Right renal cortex interstitium (tissue), 3 donors: ENCODE data around the gene TEX101. TPM values are rescaled to one million over a fixed set of nuclear protein-coding genes. Genes with fewer than 3 reads are reported as not detected.

Experiments
- DNase-seq, 3 donors: peaks; one replicate each; pipeline ENCODE4 v3.0.0-alpha.2; 2013; ENCODE audit warnings: low read depth in 3 of 3, low spot score in 2 of 3
- polyA plus RNA-seq, 3 donors: library from polyadenylated mRNA; unstranded; fragments of 120-200 nt; gene quantifications; one replicate each; pipeline ENCODE4 v1.2.1, GENCODE V29; 2013; ENCODE audit not compliant: insufficient read length in 3 of 3

Gene TEX101
- polyA plus RNA-seq, 3 donors, result not detected

DNA sequence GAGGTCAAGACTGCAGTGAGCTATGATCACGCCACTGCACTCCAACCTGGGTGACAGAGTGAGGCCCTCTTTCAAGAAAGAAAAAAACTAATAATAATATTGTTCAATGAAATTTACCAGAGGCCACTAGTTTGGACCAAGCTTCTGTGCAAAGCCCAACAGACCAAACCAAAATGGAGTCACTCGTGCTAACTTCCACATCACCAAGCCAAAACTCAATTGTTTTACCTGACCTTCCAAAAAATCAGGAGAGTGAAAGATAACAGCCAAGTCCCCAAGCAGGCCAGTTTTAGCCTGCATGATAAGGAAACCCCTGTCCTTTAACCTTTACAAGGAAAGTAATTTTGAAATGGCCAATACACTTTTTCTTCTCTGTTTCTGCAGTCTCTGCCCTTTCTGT, 30.7 kb downstream of the TEX101 start:
- DNase-seq, result no peak

DNA sequence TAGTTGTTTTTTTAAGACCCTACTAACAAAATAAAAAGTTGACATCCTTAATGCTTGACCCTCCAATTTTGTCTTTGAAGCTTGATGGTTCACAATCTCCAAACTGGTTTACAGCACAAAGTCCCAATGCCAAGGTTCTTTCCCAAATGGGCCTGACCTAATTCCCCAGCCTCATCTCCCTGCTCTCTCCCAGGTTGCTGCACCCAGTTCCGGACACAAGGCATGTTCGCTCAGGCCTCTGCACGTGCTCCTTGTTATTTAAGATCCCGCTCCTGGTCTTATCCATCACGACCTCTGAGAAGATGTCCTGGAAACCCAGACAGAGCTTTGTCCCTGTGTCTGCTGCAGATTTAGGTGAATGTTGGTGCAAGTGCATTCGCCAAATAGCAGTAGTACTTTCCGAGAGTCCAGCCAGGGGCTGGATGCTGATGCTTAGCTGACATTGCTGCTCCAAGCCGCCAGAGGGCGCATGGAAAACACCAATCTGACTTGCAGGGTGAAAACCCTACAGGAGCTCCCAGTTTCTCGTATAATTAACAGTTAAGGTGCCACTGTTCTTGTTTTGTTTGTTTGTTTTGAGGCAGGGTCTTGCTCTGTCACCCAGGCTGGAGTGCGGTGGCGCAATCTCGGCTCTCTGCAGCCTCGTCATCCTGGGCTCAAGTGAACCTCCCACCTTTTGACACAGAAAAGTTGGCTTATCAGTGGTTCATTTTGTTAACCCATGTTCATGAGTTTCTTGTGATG, 32.2 kb downstream of the TEX101 start:
- DNase-seq, result peak in 1 of 3 donors; percentile 54

DNA sequence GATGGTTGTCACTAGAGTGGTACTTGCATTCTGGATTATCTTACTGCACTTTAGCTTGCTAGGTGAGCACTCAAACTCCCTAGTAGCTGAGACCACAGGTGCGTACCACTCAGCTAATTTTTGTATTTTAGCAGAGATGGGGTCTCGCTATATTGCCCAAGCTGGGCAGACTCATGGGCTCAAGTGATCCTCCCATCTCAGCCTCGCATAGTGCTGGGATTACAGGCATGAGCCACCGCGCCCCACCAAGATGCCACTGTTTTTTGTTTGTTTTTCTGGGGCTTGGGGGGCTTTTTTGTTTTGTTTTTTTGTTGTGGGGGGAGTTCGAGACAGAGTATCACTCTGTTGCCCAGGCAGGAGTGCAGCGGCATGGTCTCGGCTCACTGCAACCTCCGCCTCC, 33.0 kb downstream of the TEX101 start:
- no peak for DNase-seq

DNA sequence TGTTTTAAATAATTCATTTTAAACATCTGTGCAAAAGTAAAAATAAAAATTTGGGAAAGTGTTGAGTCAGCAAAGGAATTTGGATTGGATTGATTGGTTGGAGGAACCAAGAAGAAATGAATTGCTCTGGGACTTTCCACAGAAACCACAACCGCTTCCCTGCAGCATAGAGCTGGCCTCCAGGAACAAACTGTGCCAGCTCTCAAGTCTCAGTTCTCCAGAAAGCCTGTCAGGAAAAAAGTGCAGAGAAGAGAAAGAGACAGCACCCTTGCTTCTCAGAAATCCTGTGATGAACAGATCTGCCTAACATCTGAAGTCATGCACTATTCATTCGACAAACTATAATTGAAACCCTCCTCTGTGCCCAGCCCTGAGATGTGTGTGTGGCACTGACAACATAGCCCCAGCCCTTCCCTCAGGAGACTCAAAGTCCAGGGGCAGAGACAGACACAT, 35.9 kb downstream of the TEX101 start:
- DNase-seq, result no peak

DNA sequence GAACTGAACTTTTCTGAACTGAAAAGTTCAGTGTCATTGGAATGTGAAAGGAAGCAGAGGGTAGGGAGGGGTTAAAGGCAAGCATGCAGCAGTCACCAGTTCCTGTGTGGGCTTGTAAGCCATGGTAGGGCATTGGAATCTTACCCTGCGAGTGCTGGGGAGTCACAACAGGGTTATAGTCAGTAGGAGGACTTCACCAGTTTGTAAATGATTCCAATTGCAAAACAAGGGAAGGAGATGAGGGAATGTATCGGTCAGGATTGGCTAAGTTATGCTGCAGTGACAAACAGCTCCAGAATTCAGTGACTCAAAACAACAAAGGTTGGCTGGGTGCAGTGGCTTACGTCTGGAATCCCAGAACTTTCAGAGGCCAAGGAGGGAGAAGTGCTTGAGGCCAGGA, 37.9 kb downstream of the TEX101 start:
- no peak for DNase-seq

DNA sequence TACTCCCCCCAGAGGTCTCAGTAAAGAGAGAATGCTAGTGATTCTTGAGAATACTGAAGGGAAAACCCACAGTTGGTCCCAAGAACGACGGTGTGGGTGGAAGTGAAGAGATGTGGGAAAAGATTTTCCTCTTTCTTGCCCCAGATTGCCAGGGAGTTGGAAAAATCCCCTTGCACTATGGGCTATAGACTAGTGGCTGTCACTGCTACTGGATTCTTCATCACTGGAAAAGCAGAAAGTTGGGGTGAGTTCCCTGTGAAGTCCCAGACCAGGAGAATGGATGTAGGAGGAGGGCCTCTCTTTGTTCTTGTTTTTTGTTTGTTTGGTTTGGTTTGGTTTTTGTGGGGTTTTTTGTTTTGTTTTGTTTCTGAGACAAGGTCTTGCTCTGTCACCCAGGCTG, 39.3 kb downstream of the TEX101 start:
- DNase-seq, result no peak

DNA sequence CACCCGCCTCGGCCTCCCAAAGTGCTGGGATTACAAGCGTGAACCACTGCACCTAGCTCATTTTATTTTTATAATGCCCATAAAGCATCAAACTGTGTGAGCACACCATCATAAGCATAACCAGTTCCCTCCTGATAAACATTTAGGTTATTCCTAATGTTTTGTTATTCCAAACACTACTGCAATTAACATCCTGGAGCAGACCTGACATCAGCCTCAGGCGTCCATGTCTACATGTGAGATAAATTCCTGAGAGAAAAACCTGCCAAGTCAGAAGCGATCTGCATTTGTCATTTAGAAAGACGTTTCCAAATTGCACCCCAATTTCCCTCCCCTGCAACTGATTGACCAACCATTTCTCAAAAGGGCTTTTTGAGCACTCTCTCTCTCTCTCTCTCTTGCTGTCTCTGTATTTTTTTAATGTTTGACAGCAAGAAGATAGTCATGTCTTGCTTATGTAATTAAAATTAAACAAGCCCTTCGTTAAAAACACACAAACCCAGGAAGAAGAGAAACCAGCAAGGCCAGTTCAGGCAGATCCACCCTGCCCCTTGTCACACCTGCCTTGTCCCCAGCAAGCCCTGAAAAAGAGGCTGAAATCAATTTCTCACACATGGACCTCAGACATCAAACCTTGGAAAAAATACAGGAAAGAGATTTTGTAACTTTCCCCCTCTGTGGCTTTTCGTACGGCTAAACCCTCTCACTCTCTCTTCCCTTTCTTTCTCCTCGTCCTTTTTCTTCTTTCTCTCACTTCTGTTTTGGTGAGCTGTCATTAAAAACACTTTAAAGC, 40.8 kb downstream of the TEX101 start:
- DNase-seq, result no peak

DNA sequence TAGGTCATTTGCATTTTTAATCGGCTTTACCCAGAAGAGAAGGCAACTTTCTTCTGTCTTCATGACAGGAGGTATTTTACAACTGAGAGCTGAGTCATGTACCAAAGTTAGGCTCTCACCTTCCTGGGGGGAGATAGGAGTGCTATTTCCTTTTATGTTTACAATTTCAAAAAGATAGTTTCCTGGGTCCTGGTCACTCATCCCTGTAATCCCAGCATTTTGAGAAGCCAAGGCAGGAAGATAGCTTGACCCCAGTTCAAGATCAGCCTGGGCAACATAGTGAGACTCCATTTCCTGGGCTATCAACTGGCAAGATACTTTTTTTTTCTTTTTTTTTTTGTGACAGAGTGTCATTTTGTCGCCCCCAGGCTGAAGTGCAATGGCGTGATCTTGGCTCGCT, 43.1 kb downstream of the TEX101 start:
- DNase-seq, result no peak

DNA sequence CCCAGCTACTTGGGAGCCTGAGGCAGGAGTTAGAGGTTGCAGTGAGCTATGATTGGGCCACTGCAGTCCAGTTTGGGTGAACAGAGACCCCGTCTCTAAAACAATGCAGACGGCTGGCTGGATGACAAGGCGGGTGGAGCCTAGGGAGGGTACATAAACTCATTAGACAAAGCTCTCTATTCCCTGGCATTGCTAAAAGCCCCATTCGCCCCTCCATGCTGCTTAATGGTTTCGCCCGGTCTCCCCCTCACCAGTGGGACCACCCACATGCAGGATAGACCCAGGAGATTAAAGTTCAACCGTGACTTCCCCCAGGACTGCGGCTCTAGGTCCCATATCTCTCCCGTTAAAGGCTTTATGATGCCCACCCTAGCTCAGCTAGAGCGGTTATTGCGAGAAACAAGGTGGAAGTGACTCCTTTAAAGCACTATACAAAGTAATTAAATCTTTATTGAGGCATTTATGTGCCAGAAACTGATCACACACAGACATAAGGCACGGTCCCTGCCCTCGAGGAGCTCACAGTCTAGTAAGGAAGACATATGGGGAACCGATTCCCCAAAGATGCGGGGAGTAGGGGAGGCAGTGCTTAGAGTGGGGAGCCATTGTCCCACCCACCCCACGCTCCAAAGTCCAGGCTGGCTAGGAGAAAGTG, 45.8 kb downstream of the TEX101 start:
- DNase-seq, result no peak

DNA sequence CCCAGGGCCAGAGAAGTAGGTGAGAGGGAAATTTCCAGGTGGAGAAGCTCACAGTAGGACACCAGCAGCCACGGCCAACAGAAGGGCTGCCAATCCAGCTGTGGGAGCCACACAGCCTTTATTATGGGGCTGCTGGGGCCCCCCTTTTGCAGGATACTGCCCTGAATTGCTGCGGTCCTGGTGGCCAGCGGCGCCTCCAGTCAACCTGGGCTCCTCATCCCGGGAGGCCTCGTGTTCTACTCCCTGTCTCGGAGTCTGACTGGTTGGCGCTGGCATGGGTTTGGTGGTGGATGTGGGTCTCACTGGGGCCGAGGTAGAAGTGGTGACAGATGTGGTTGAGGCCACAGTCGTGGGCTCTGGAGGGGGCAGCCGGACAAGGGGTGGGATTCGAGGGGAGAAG, 46.6 kb downstream of the TEX101 start:
- no peak for DNase-seq

DNA sequence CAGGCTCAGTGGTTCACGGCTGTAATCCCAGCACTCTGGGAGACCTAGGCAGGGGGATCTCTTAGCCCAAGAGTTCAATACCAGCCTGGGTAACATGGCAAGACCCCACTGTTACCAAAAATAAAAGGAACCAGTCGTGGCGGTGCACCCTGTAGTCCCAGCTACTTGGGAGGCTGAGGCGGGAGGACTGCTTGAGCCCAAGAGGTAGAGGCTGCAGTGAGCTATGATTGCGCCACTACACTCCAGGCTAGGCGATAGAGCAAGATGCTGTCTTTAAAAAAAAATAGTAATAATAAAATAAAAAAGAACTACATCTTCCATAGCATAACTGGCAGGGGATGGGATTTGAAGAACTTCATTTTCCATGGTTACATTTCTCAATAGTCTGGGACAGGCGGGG, 47.7 kb downstream of the TEX101 start:
- DNase-seq, result no peak

DNA sequence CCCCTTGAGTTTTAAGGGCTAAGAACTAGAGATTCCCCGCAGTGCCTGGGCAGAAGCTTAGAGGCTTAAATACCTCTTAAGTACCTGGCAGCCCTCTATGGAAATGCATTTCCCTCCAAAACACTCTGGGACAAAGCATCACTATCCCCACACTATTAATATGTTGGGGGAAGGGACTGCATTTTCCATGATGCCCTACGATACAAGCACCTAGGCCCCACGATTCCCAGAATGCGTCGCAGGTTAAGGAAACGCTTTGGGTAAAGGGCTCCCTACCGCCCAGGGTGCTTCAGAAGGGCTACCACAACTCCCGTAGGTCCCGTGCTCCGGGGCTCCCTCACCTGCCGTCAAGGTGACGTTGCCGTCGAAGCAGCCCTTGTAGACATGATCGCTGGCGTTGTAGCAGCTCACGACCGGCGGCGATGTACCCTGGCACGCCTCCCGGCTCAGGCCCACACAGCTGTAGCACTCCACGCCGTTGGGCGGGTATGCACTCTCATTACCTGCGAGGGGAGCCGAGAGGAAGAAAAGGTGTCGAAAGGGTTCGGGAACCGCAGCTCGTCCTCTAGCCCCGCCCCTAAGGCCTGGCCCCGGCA, 48.2 kb downstream of the TEX101 start:
- DNase-seq, result no peak

DNA sequence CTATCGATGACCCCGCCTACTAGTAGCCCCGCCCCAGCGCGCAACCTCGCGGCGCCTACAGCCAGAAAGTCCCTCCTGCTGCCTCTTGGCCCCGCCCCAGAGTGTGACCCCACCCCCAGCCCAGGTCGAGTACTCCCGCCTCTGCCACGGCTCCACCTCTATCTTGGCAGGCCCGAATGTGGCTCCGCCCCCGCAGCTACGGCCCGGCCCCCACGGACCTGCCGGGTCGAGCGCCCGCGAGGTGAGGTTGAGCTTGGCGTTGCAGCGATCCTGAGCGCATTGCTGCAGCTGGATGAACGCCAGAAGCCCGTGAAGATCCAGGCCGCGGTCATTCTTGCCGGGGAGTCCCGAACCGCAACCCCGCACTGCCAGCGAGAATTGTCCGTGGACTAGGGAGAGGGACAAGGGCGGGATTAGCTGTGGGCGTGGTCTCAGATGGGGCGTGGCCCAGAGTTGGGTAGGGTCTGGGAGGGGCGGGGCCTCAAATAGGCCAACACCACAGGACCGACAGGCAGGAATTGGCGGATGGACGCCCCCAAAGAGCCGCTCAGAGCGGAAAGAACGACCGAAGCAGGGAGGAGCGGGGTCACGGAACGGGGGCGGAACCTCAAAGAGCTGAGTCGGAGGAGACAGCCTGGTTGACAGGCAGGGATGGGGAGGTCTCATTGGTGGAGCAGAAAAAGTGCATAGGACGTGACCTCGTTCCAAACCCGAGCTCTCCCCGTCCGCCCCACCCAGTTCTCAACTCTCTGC, 48.9 kb downstream of the TEX101 start:
- peak; percentile 81 to 93 (median 87) for DNase-seq

DNA sequence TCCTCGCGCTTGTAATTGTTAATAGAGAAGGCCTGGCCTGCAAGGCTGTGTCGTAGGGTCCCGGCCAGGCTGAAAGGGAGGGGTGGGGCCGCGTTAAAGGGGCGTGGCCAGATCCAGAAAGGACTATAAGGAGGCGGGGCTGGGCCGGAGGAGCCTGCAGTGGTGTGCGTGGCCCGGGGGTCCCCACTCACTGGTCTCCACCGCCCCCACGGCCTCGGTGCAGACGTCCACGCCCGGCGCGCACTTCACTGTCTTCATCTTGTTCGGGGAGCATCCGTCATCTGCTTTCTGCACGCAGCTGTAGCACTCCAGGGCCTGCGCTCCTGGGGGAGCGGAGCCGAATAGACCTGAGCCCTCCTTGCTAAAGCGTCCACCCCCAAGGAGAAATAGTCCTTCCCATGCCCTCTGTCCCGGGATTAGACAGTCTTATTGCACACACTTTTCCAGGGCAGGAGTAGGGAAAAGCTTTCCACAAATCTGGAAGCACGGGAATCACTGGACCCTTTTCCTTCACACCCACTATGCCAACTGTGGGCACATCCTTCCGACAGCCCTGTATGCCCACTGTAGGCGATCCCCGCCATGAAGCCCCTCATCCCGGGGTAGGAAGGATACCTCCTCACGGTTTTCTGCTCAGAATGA, 49.6 kb downstream of the TEX101 start:
- no peak for DNase-seq

DNA sequence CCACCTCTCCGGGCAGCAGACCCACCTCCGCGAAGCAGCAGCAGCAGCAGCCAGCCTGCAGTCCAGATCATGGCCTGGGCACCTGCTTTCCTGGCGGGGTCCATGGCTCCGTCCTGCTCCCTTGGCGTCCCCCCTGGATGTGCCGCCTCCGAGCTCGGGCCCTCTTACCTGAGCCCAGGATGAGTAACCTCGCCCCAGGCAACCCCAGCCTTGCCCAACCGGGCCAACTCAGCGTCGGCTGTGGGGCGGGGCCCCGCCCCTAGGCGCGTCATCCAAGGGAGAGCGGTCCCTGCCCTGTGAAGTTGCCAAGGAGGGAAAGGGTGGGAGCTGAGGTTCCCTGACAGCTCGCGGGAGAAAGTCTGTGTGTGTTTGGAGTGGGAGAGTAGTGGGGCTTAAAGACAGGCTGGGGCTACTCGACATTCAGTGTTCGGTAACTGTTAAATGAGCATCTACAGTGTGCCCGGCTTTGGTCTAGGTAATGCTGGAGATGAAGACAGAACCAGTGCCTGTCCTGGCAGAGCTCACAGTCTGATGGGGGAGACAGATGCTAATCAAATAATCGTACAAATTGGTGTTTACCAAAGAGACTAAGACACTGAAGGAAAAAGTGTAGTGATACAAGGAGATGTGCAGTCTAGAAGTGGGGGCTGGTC, 50.9 kb downstream of the TEX101 start, which contains the start of gene LYPD3:
Gene LYPD3 (minus strand): TSS at position 141 of the 653 bp plus-strand sequence. CDS start 37 bp downstream, at position 104.
- no peak for DNase-seq

DNA sequence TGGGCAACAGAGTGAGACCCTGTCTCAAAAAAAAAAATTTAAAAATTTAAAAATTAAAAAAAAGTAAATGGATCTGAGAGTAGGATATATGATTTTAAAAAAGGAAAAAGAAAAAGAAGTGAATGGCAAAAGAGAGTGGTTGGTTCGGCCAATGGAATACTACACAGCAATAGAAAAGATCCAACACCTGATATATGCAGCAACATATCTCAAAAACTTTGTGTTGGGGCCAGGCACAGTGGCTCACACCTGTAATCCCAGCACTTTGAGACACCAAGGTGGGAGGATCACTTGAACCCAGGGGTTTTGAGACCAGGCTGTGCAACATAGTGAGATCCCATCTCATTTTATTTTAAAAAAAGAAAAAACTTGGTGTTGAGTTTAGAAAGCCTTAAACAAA, 52.1 kb downstream of the TEX101 start:
- no peak for DNase-seq

DNA sequence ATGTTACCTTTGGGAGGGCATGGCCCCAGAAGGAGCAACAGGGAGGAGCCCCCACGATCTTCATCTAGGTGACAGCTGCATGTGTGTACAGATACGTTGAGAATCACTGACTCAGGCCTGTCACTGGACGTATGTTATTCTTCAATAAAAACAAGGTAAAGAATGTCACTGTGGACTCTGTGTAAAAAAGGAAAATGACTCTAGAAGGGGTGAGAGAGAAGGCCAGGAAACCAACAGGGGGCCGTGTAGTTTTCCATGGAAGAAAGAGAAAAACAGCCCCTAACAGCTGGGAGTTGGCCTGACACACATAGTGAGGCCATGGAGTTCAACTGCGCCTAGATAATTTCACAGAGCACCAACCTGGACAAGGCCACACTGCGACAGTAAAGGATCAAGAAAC, 52.6 kb downstream of the TEX101 start:
- no peak for DNase-seq

DNA sequence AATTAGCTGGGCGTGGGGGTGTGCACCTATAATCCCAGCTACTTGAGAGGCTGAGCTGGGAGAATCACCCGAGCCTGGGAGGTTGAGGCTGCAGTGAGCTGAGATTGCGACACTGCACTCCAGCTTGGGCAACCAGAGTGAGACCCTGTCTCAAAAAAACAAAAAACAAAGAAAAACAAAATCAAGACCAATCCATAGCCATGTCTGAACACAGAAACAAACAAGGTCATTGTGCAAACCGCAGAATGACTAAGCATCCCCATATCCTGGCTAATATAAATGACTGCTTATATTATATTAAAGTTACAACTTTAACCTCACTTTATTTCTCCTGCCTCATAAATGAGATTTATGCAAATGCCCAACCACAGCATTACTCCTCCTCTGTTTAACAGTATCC, 53.0 kb downstream of the TEX101 start:
- no peak for DNase-seq
